HepG2 (cell line): ENCODE data around the gene ZNF221. TPM values are rescaled to one million over a fixed set of nuclear protein-coding genes. Genes with fewer than 3 reads are reported as not detected.

Experiments
- ARID3A ChIP-seq: IDR thresholded peaks from 2 replicates; pipeline ENCODE4 v1.6.1; 2012; ENCODE audit warnings: low read depth, low read length, improper control_type of control experiment
- EHMT2 ChIP-seq: fragments of 200-600 bp; sonication (generic); IDR thresholded peaks from 2 replicates; pipeline ENCODE4 v1.7.0; 2017; ENCODE audit warnings: antibody characterized with exemption, low read depth, low read length, borderline replicate concordance
- HNF4A ChIP-seq: sonication (generic); formaldehyde crosslinking; IDR thresholded peaks from 2 replicates; pipeline ENCODE4 v1.4.0; 2020; ENCODE audit warnings: missing genetic modification reagents
- HOXA7 ChIP-seq: sonication (generic); formaldehyde crosslinking; IDR thresholded peaks from 2 replicates; pipeline ENCODE4 v1.8.1; 2022; ENCODE audit warnings: mild to moderate bottlenecking, missing genetic modification reagents, moderate library complexity
- MAF1 ChIP-seq: sonication (generic); formaldehyde crosslinking; IDR thresholded peaks from 2 replicates; pipeline ENCODE4 v1.5.0; 2020; ENCODE audit warnings: missing genetic modification reagents, borderline replicate concordance
- MEIS2 ChIP-seq: sonication (generic); formaldehyde crosslinking; IDR thresholded peaks from 2 replicates; pipeline ENCODE4 v1.9.0; 2021; ENCODE audit warnings: mild to moderate bottlenecking, missing genetic modification reagents
- MXD4 ChIP-seq: IDR thresholded peaks from 2 replicates; pipeline ENCODE4 v1.6.1; 2016; ENCODE audit warnings: mild to moderate bottlenecking, missing biosample characterization, missing genetic modification reagents
- NONO ChIP-seq, 2 experiments: fragments of 450-650 bp in 1 of 2; sonication (generic) in 1 of 2; formaldehyde crosslinking in 1 of 2; IDR thresholded peaks in 1 of 2; conservative IDR thresholded peaks in 1 of 2; 2 replicates each; pipeline versions ENCODE4 v1.6.1 to v1.8.0; 2017 to 2022; ENCODE audit warnings: mild to moderate bottlenecking in 1 of 2, missing genetic modification reagents in 1 of 2, moderate library complexity in 1 of 2
- SNAI1 ChIP-seq: sonication (generic); formaldehyde crosslinking; IDR thresholded peaks from 2 replicates; pipeline ENCODE4 v1.5.0; 2020; ENCODE audit warnings: mild to moderate bottlenecking, missing genetic modification reagents, borderline replicate concordance
- YEATS4 ChIP-seq: sonication (generic); formaldehyde crosslinking; IDR thresholded peaks from 2 replicates; pipeline ENCODE4 v1.4.0; 2020; ENCODE audit warnings: missing genetic modification reagents, borderline replicate concordance
- ZIK1 ChIP-seq: sonication (generic); formaldehyde crosslinking; IDR thresholded peaks from 2 replicates; pipeline ENCODE4 v1.5.0; 2020; ENCODE audit warnings: mild to moderate bottlenecking, low read depth, missing genetic modification reagents, borderline replicate concordance
- ZNF672 ChIP-seq: sonication (generic); formaldehyde crosslinking; IDR thresholded peaks from 2 replicates; pipeline ENCODE4 v1.8.1; 2022; ENCODE audit warnings: missing genetic modification reagents
- ZNF850 ChIP-seq: sonication (generic); formaldehyde crosslinking; conservative IDR thresholded peaks from 2 replicates; pipeline ENCODE4 v1.9.0; 2021; ENCODE audit warnings: mild to moderate bottlenecking, missing genetic modification reagents
- polyA plus RNA-seq, 8 experiments: library from polyadenylated mRNA; depleted of rRNA in 3 of 8; stranded (reverse) in 7 of 8; unstranded in 1 of 8; fragments of >200 nt; fragmentation: Illumina TruSeq in 4 of 8; extraction: Trizol in 4 of 8; gene quantifications; 2 replicates each; pipeline versions ENCODE4 v1.2.1 to v1.2.3, GENCODE V29; 2011 to 2016; ENCODE audit warnings: low read depth in 4 of 8, missing spikeins in 1 of 8, mixed read lengths in 1 of 8; ENCODE audit not compliant: insufficient read depth in 1 of 8
- total RNA-seq, 5 experiments: library from RNA; depleted of rRNA; stranded (reverse); fragments of >200 nt; fragmentation: Illumina TruSeq; extraction: Trizol; gene quantifications; 2 replicates each; pipeline ENCODE4 v1.2.3, GENCODE V29; 2016; ENCODE audit warnings: low read depth in 1 of 5
- TF ChIP-seq, protein P1 (sequence below), 2 experiments: sonication (generic) in 1 of 2; formaldehyde crosslinking in 1 of 2; IDR thresholded peaks; 2 replicates each; pipeline versions ENCODE4 v1.4.0 to v1.6.1; 2016 to 2020; ENCODE audit warnings: borderline replicate concordance in 1 of 2, low read depth in 1 of 2, mild to moderate bottlenecking in 1 of 2, missing genetic modification reagents in 1 of 2

Gene ZNF221
- total and polyA plus RNA-seq, 2 of the 13 experiments (the other 11 are each of a cell fraction or from before 2014, with no cell fraction given): 0.48 to 3.4 TPM

GRCh38 chr19:43957891-43958290 lies 6.9 kb downstream of the ZNF221 start (continued):
- TF ChIP-seq ZNF850 (CRISPR knock-in tag) (no peak), ARID3A (peak; percentile 41; the same call in 1 of the 2 replicates), MAF1 (no peak), MEIS2 (CRISPR knock-in tag) (0 out of 2 replicates have a peak, but pooled peaks have one; percentile 33), SNAI1 (no peak), MXD4 (no peak), NONO (IDR thresholded peaks at IDR 0.05) (no peak), NONO (CRISPR knock-in tag; conservative IDR thresholded peaks at IDR 0.05) (0 out of 2 replicates have a peak, but pooled peaks have one; percentile 30), YEATS4 (CRISPR knock-in tag) (no peak), ZIK1 (CRISPR knock-in tag) (no peak), HOXA7 (CRISPR knock-in tag) (0 out of 2 replicates have a peak, but pooled peaks have one; percentile 24), ZNF672 (no peak), HNF4A (CRISPR knock-in tag) (0 out of 2 replicates have a peak, but pooled peaks have one; percentile 23), EHMT2 (peak; percentile 34; the same call in 1 of the 2 replicates)
- TF ChIP-seq, protein P1, sequence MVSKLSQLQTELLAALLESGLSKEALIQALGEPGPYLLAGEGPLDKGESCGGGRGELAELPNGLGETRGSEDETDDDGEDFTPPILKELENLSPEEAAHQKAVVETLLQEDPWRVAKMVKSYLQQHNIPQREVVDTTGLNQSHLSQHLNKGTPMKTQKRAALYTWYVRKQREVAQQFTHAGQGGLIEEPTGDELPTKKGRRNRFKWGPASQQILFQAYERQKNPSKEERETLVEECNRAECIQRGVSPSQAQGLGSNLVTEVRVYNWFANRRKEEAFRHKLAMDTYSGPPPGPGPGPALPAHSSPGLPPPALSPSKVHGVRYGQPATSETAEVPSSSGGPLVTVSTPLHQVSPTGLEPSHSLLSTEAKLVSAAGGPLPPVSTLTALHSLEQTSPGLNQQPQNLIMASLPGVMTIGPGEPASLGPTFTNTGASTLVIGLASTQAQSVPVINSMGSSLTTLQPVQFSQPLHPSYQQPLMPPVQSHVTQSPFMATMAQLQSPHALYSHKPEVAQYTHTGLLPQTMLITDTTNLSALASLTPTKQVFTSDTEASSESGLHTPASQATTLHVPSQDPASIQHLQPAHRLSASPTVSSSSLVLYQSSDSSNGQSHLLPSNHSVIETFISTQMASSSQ (IDR thresholded peaks at IDR 0.05; ENCODE audit: low read depth): 0 out of 2 replicates have a peak, but pooled peaks have one; percentile 14
- TF ChIP-seq, protein P1 (CRISPR knock-in tag; IDR thresholded peaks at IDR 0.05; ENCODE audit: borderline replicate concordance): 0 out of 2 replicates have a peak, but pooled peaks have one; percentile 17
